MM.1S (cell line): ENCODE measurements around the gene CRY2.

Source experiments
- CTCF ChIP-seq: fragments of 300-600 bp; sonication (generic); IDR thresholded peaks from 2 replicates; pipeline ENCODE4 v1.5.1; 2016; ENCODE audit warnings: antibody characterized with exemption, low read length, mixed read lengths
- EZH2 ChIP-seq: fragments of 300-600 bp; sonication (generic); optimal IDR thresholded peaks from 2 replicates; pipeline ENCODE3; 2017; ENCODE audit warnings: low read depth, mild to moderate bottlenecking, antibody characterized with exemption, low read length, mixed read lengths
- EZH2phosphoT487 ChIP-seq: fragments of 300-600 bp; sonication (generic); IDR thresholded peaks from 2 replicates; pipeline ENCODE4 v1.6.1; 2018; ENCODE audit warnings: antibody characterized with exemption, low read length

GRCh38 chr11:45803971-45804760 is 43.1 kb upstream of the CRY2 start:
- TF ChIP-seq CTCF = no peak
- no peak for TF ChIP-seq EZH2phosphoT487
- TF ChIP-seq EZH2 = no peak
